ENCODE data around the gene SLC7A6.

GRCh38 chr16:68343137-68343536 lies 78.8 kb downstream of the SLC7A6 start:
- TF ChIP-seq ZNF747 (CRISPR knock-in tag; IDR thresholded peaks at IDR 0.05; ENCODE audit: borderline replicate concordance) (no peak), TOE1 (CRISPR knock-in tag; IDR thresholded peaks at IDR 0.05) (no peak), NR2C2 (CRISPR knock-in tag; IDR thresholded peaks at IDR 0.05; ENCODE audit: borderline replicate concordance) (no peak), CTCF (CRISPR knock-in tag; IDR thresholded peaks at IDR 0.05) (no peak), ZNF12 (CRISPR knock-in tag; IDR thresholded peaks at IDR 0.05) (no peak), EZH2 (conservative IDR thresholded peaks at IDR 0.05; ENCODE audit: low read depth, low read length) (no peak), HNF1A (IDR thresholded peaks at IDR 0.05; ENCODE audit: low read depth) (no peak), HNF1A (CRISPR knock-in tag; IDR thresholded peaks at IDR 0.05; ENCODE audit: borderline replicate concordance) (no peak), RXRB (CRISPR knock-in tag; IDR thresholded peaks at IDR 0.05; ENCODE audit: borderline replicate concordance) (no peak), GATA4 (IDR thresholded peaks at IDR 0.05; ENCODE audit: borderline replicate concordance, low read depth) (no peak), FOSL1 (CRISPR knock-in tag; IDR thresholded peaks at IDR 0.05; ENCODE audit: borderline replicate concordance) (no peak), ZNF232 (CRISPR knock-in tag; IDR thresholded peaks at IDR 0.05; ENCODE audit: borderline replicate concordance) (no peak), KLF16 (CRISPR knock-in tag; IDR thresholded peaks at IDR 0.05) (no peak)
